K562 (cell line): Measurements from ENCODE around the gene ABITRAM. TPM values are rescaled to one million over a fixed set of nuclear protein-coding genes. Genes with fewer than 3 reads are reported as not detected.

Source experiments
- ATAC-seq: fragments of 200-7000 bp; cut with Tn5 transposase; 3 replicates; pipeline ENCODE4 v1.9.1; 2020; ENCODE audit warnings: moderate library complexity
- Bru-seq: library from RNA; stranded (reverse); fragments of 400-500 nt; gene quantifications from one replicate; lab custom pipeline; 2021; lab: Mats Ljungman, UMichigan
- BruChase-seq, 2 experiments: library from RNA; stranded (reverse); fragments of 400-500 nt; gene quantifications; one replicate each; lab custom pipeline; 2021; lab: Mats Ljungman, UMichigan
- BruUV-seq: library from RNA; stranded (reverse); fragments of 400-500 nt; replicated peaks from 2 replicates; lab custom pipeline; 2021; lab: Mats Ljungman, UMichigan
- CTCF ChIA-PET: fragments of 300-600 bp; formaldehyde crosslinking; extraction: SDS; loops from one replicate; lab custom pipeline; 2021; ENCODE audit warnings: low intra/inter-chr PET ratio; lab: Yijun Ruan, JAX
- POLR2A ChIA-PET: fragments of 300-600, 350-650 bp; sonication (Branson Sonifier 250); formaldehyde crosslinking; extraction: SDS; loops from one replicate; lab custom pipeline; 2021; ENCODE audit warnings: antibody characterized with exemption, inconsistent platforms; lab: Yijun Ruan, JAX
- DNase-seq, 4 experiments: peaks; one replicate each; pipeline versions ENCODE4 v3.0.0 to v3.0.0-alpha.2; 2011 to 2018; ENCODE audit warnings: low spot score in 3 of 4, mixed read lengths in 3 of 4; ENCODE audit errors: extremely low read depth in 1 of 4
- FAIRE-seq: peaks from 2 replicates; lab custom pipeline; 2011; peaks lifted over from hg19 to GRCh38; lab: Jason Lieb, UNC
- H2AFZ ChIP-seq: 2 replicates; pipeline ENCODE4 v1.6.0; 2011; ENCODE audit warnings: low read depth, low read length, control low read depth, inconsistent platforms
- H3K27ac ChIP-seq: fragments of 200-600 bp; 3 replicates; pipeline ENCODE4 v1.8.0; 2011; ENCODE audit warnings: low read depth, mild to moderate bottlenecking, control low read depth, inconsistent platforms, low read length, moderate library complexity, mixed read lengths; ENCODE audit errors: extremely low read depth
- H3K27me3 ChIP-seq, 2 experiments: fragments of 300-600 bp in 1 of 2; 2 replicates in 1 of 2; 3 replicates in 1 of 2; pipeline versions ENCODE4 v1.6.0 to v1.8.0; 2011; ENCODE audit warnings: inconsistent platforms in 2 of 2, low read length in 2 of 2, mild to moderate bottlenecking in 1 of 2, mixed read lengths in 1 of 2, moderate library complexity in 1 of 2; ENCODE audit not compliant: control insufficient read depth in 2 of 2, insufficient read depth in 2 of 2
- H3K36me3 ChIP-seq: fragments of 300-600 bp; 3 replicates; pipeline ENCODE4 v1.8.0; 2011; ENCODE audit warnings: mild to moderate bottlenecking, low read length, inconsistent platforms; ENCODE audit not compliant: control insufficient read depth, insufficient read depth
- H3K4me1 ChIP-seq, 2 experiments: fragments of 200-600 bp in 1 of 2; replicated peaks in 1 of 2; 2 replicates in 1 of 2; 3 replicates in 1 of 2; pipeline versions ENCODE4 v1.5.1 to v1.8.0; 2011; ENCODE audit warnings: inconsistent platforms in 2 of 2, low read length in 2 of 2, mild to moderate bottlenecking in 1 of 2, mixed read lengths in 1 of 2, moderate library complexity in 1 of 2; ENCODE audit not compliant: control insufficient read depth in 2 of 2, insufficient read depth in 2 of 2
- H3K4me2 ChIP-seq: 2 replicates; pipeline ENCODE4 v1.6.1; 2011; ENCODE audit warnings: low read length, control low read depth, inconsistent platforms, mixed read lengths; ENCODE audit not compliant: insufficient read depth
- H3K4me3 ChIP-seq: fragments of 200-600 bp; sonication (generic), shearing (Covaris generic); 2 replicates; pipeline ENCODE4 v1.5.1; 2016; ENCODE audit warnings: control low read depth, inconsistent platforms
- H3K79me2 ChIP-seq: fragments of 200-600 bp; 3 replicates; pipeline ENCODE4 v1.8.0; 2011; ENCODE audit warnings: low read length, inconsistent platforms; ENCODE audit not compliant: control insufficient read depth, insufficient read depth
- H3K9ac ChIP-seq, 2 experiments: 2 replicates each; pipeline versions ENCODE4 v1.6.0 to v1.6.1; 2011; ENCODE audit warnings: low read depth in 2 of 2, low read length in 2 of 2, control low read depth in 1 of 2, inconsistent platforms in 1 of 2, mild to moderate bottlenecking in 1 of 2, mixed read lengths in 1 of 2; ENCODE audit not compliant: insufficient read depth in 1 of 2
- H3K9me1 ChIP-seq: one replicate; pipeline ENCODE4 v1.6.0; 2011; ENCODE audit warnings: inconsistent platforms, mild to moderate bottlenecking, low read length, moderate library complexity; ENCODE audit not compliant: control insufficient read depth, insufficient read depth
- H3K9me3 ChIP-seq: replicated peaks from 2 replicates; pipeline ENCODE4 v1.5.1; 2011; ENCODE audit warnings: low read depth, low read length, inconsistent platforms; ENCODE audit not compliant: control insufficient read depth, insufficient read depth
- H4K20me1 ChIP-seq: replicated peaks from 2 replicates; pipeline ENCODE4 v1.6.1; 2011; ENCODE audit warnings: low read length, inconsistent platforms, mixed read lengths; ENCODE audit not compliant: control insufficient read depth, insufficient read depth
- BRF1 ChIP-seq: IDR thresholded peaks from 3 replicates; pipeline ENCODE4 v1.6.1; 2011; ENCODE audit warnings: borderline replicate concordance, mild to moderate bottlenecking; ENCODE audit not compliant: insufficient read length; ENCODE audit errors: extremely low read depth
- CHD4 ChIP-seq: fragments of 200-600 bp; sonication (generic); IDR thresholded peaks from 3 replicates; pipeline ENCODE4 v1.6.1; 2012; ENCODE audit warnings: low read depth, mild to moderate bottlenecking, mixed read lengths, low read length, inconsistent platforms; ENCODE audit not compliant: insufficient read depth, insufficient replicate concordance, poor library complexity, severe bottlenecking
- EGR1 ChIP-seq: fragments of 450-650 bp; conservative IDR thresholded peaks from 2 replicates; pipeline ENCODE4 v1.6.1; 2017; ENCODE audit warnings: mild to moderate bottlenecking
- LCOR ChIP-seq: sonication (generic); formaldehyde crosslinking; IDR thresholded peaks from 2 replicates; pipeline ENCODE4 v1.8.0; 2022; ENCODE audit warnings: mild to moderate bottlenecking, missing genetic modification reagents
- MBD2 ChIP-seq: sonication (generic); IDR thresholded peaks from 2 replicates; pipeline ENCODE4 v1.6.1; 2016; ENCODE audit warnings: low read depth, borderline replicate concordance
- NKRF ChIP-seq: fragments of 450-650 bp; IDR thresholded peaks from 2 replicates; pipeline ENCODE4 v1.6.1; 2016; ENCODE audit warnings: borderline replicate concordance
- NR2F6 ChIP-seq: fragments of 450-650 bp; formaldehyde crosslinking; IDR thresholded peaks from 2 replicates; pipeline ENCODE4 v1.4.0; 2020; ENCODE audit warnings: mild to moderate bottlenecking
- RFX5 ChIP-seq: IDR thresholded peaks from 2 replicates; pipeline ENCODE4 v1.6.1; 2011; ENCODE audit warnings: low read depth, mild to moderate bottlenecking, improper control_type of control experiment, low read length
- RUNX1 ChIP-seq: sonication (generic); IDR thresholded peaks from 2 replicates; pipeline ENCODE4 v1.6.1; 2016; ENCODE audit warnings: antibody characterized with exemption, low read depth
- SIN3B ChIP-seq: fragments of 450-650 bp; IDR thresholded peaks from 2 replicates; pipeline ENCODE4 v1.6.1; 2017; ENCODE audit warnings: low read depth, mild to moderate bottlenecking, moderate library complexity
- TARDBP ChIP-seq: fragments of 450-650 bp; IDR thresholded peaks from 2 replicates; pipeline ENCODE4 v1.6.1; 2016
- YY1 ChIP-seq, 3 experiments: IDR thresholded peaks; 2 replicates each; pipeline ENCODE4 v1.6.1; 2011; ENCODE audit warnings: low read length in 2 of 3, mild to moderate bottlenecking in 2 of 3, moderate library complexity in 2 of 3, borderline replicate concordance in 1 of 3, control low read depth in 1 of 3, low read depth in 1 of 3; ENCODE audit not compliant: insufficient read depth in 3 of 3, insufficient replicate concordance in 2 of 3, control insufficient read depth in 1 of 3, insufficient read length in 1 of 3; ENCODE audit errors: extremely low read depth in 1 of 3
- ZFP30 ChIP-seq: fragments of 250-450 bp; sonication (Bioruptor Pico); IDR thresholded peaks from 2 replicates; pipeline ENCODE4 v1.8.0; 2022; ENCODE audit warnings: moderate library complexity, mild to moderate bottlenecking, inconsistent platforms, borderline replicate concordance
- WGBS: fragments of 100-300 bp; shearing (Covaris generic); methylation state at CpG from one replicate; pipeline ENCODE4 v1.1.6; 2016; ENCODE audit warnings: low coverage, mixed read lengths; ENCODE audit not compliant: insufficient coverage; ENCODE audit errors: missing lambda C conversion rate; 5-methylcytosine and 5-hydroxymethylcytosine counted together
- in situ Hi-C: fragments of 300-500 bp; cut with MboI; formaldehyde crosslinking; loops from 4 replicates; pipeline ENCODE4 v1.15.0; 2018; ENCODE audit warnings: inconsistent platforms, mixed read lengths
- intact Hi-C: fragments of 100-400 bp; cut with micrococcal nuclease; formaldehyde crosslinking; loops from 2 replicates; pipeline ENCODE4 v1.14.2; 2022
- long read RNA-seq, 3 experiments: library from polyadenylated mRNA in 2 of 3; library from RNA in 1 of 3; unstranded in 2 of 3; stranded (forward) in 1 of 3; transcript quantifications; one replicate each; pipeline ENCODE4 v2.0.0, GENCODE V29; 2019 to 2022
- polyA minus RNA-seq, 3 experiments: library from RNA; depleted of rRNA, polyadenylated mRNA; stranded (reverse); fragments of >200 nt; gene quantifications; 2 replicates each; pipeline ENCODE4 v1.2.3, GENCODE V29; 2011
- polyA plus RNA-seq, 8 experiments: library from polyadenylated mRNA; depleted of rRNA in 4 of 8; stranded (reverse) in 5 of 8; unstranded in 3 of 8; fragments of >200 nt; fragmentation: Nextera tagmentation in 2 of 8; fragmentation: Illumina TruSeq in 1 of 8; extraction: Ambion mirVana in 2 of 8; extraction: Trizol in 1 of 8; gene quantifications; 2 replicates each; pipeline versions ENCODE4 v1.2.1 to v1.2.3, GENCODE V29; 2011 to 2014; ENCODE audit warnings: inconsistent platforms in 1 of 8, missing spikeins in 1 of 8
- total RNA-seq, 7 experiments: library from RNA; depleted of rRNA in 6 of 7; stranded (reverse); fragments of >200 nt in 6 of 7; fragmentation: Illumina TruSeq in 2 of 7; extraction: Trizol in 2 of 7; gene quantifications; 2 replicates each; pipeline versions ENCODE4 v1.2.1 to v1.2.3, GENCODE V29; 2011 to 2021; ENCODE audit warnings: low replicate concordance in 1 of 7

ABITRAM gene
- 15.3 and 26.6 TPM in 2 replicates for total RNA-seq (2011; cell fraction: chromatin; rRNA removed; ENCODE audit: low replicate concordance)
- total RNA-seq (2011; cell fraction: nucleolus; rRNA removed) = 9.3 and 11.4 TPM in 2 replicates
- 12.2 and 21.4 TPM in 2 replicates for total RNA-seq (2011; cell fraction: nucleoplasm; rRNA removed)
- 8.9 and 12.9 TPM in 2 replicates for total RNA-seq (2014; rRNA removed)
- 24.2 and 24.9 TPM in 2 replicates for total RNA-seq (2014; rRNA removed; fragmentation: Illumina TruSeq; extraction: Trizol)
- total RNA-seq (2015; rRNA removed; fragmentation: Illumina TruSeq; extraction: Trizol) = 26.4 and 28.9 TPM in 2 replicates
- 18.6 and 19.7 TPM in 2 replicates for total RNA-seq (2021)
- 44.7 and 46.9 TPM in 2 replicates for polyA plus RNA-seq (2011; rRNA removed)
- 13.3 and 22.9 TPM in 2 replicates for polyA plus RNA-seq (2011; cell fraction: cytosol; rRNA removed)
- 25.4 and 43.5 TPM in 2 replicates for polyA plus RNA-seq (2011; cell fraction: nucleus; rRNA removed)
- 23.3 and 27.1 TPM in 2 replicates for polyA plus RNA-seq (2012)
- polyA plus RNA-seq (2014; fragmentation: Illumina TruSeq; extraction: Trizol) = 37.7 and 47.6 TPM in 2 replicates
- polyA plus RNA-seq (2014; fragmentation: Nextera tagmentation; extraction: Ambion mirVana) = 10 to 100 TPM; 26.5 to 34.4 TPM
- polyA plus RNA-seq (2014; rRNA removed) = 27.2 and 28.4 TPM in 2 replicates
- 20.4 and 22.9 TPM in 2 replicates for polyA minus RNA-seq (2011; rRNA and poly(A)+ RNA removed)
- 5.2 and 8.6 TPM in 2 replicates for polyA minus RNA-seq (2011; cell fraction: cytosol; rRNA and poly(A)+ RNA removed)
- polyA minus RNA-seq (2011; cell fraction: nucleus; rRNA and poly(A)+ RNA removed) = 6.7 and 15.1 TPM in 2 replicates
- Bru-seq, nascent RNA = percentile 61 among the genes with signal in this experiment
- BruChase-seq, experiment 1, labeled RNA remaining after a 2-hour chase = percentile 64 among the genes with signal in this experiment
- BruChase-seq, experiment 2, labeled RNA remaining after a 6-hour chase = percentile 72 among the genes with signal in this experiment
- long read RNA-seq, experiment 1, transcript FAM206A-201 (6 exons, 2,134 nt) = major isoform, 69 of 91 reads
- long read RNA-seq, experiment 1, partial matches to known transcripts = 10 of 91 reads
- long read RNA-seq, experiment 1, other reads (novel, unspliced or antisense) = 11 of 91 reads
- long read RNA-seq, experiment 2, transcript FAM206A-201 (6 exons, 2,134 nt) = major isoform, 11 of 22 reads
- long read RNA-seq, experiment 2, partial matches to known transcripts = 8 of 22 reads
- long read RNA-seq, experiment 2, other reads (novel, unspliced or antisense) = 2 of 22 reads
- long read RNA-seq, experiment 3, transcript FAM206A-201 (6 exons, 2,134 nt) = major isoform, 26 of 30 reads
- long read RNA-seq, experiment 3, partial matches to known transcripts = 0 of 30 reads
- long read RNA-seq, experiment 3, other reads (novel, unspliced or antisense) = 3 of 30 reads

- CTCF ChIA-PET = no interaction called here
- 0% methylated on average over 27 of the region's 47 CpGs for WGBS
- peak; percentile 9; the same call in 1 of the 2 replicates for TF ChIP-seq LCOR (CRISPR knock-in tag)
- no peak for TF ChIP-seq RFX5
- no peak for TF ChIP-seq CHD4
- TF ChIP-seq RUNX1 = 0 out of 2 replicates have a peak, but pooled peaks have one; percentile 28
- no peak; the same call in 1 of the 2 replicates for TF ChIP-seq TARDBP
- TF ChIP-seq NR2F6 = peak; percentile 53; the same call in 1 of the 2 replicates
- peak; percentile 96 for TF ChIP-seq NKRF
- 0 out of 2 replicates have a peak, but pooled peaks have one; percentile 38 for TF ChIP-seq SIN3B
- peak; percentile 2; the same call in 1 of the 2 replicates for TF ChIP-seq MBD2
- TF ChIP-seq ZFP30 = no peak
- peak; percentile 88 for TF ChIP-seq EGR1
- TF ChIP-seq BRF1 = no peak
- peak in 2 of 3 experiments; percentile 38 to 55 for TF ChIP-seq YY1 (IDR thresholded peaks at IDR 0.05; ENCODE audit: borderline replicate concordance in 1 of 3, control insufficient read depth in 1 of 3, extremely low read depth in 1 of 3, insufficient read depth in 3 of 3, insufficient read length in 1 of 3, insufficient replicate concordance in 2 of 3, low read depth in 1 of 3, low read length in 2 of 3)
Measured at GRCh38 chr9:108934323-108934893, at the start of gene ABITRAM. ABITRAM (plus strand) TSS chr9:108934400; CDS start chr9:108934487, 87 bp downstream.

More at GRCh38 chr9:108934323-108934893, at the start of gene ABITRAM:
- Histone ChIP-seq H3K9me1 (no peaks in the 10 kb centered on the region), H3K79me2 (peaks cover 47% of the 10 kb centered on the region), H3K4me3 (peak within 1 kb of the TSS; percentile 86), H2AFZ (peak within 1 kb of the TSS; percentile 97), H3K9ac (peak within 1 kb of the TSS; percentile 83 to 94), H3K36me3 (peaks cover 47% of the 10 kb centered on the region), H4K20me1 (no peaks in the 10 kb centered on the region), H3K4me2 (peak within 1 kb of the TSS; percentile 99), H3K27ac (peak within 1 kb of the TSS; percentile 79), H3K27me3 (no peaks in the 10 kb centered on the region), H3K4me1 (peaks cover 0 to 12% of the 10 kb centered on the region in 2 experiments; a peak in 4 of 5 replicates), H3K9me3 (no peaks in the 10 kb centered on the region)
- DNase-seq = peak; percentile 89 to 96 (median 95)
- no peak for FAIRE-seq
- ATAC-seq = peak; percentile 88
- BruUV-seq = TSS peak; percentile 54
- in situ Hi-C loops = no loop called here
- POLR2A ChIA-PET = interaction anchor here (0.5 kb wide), 2 partner anchors 19 to 43 kb away, joined by 3 read pairs; no protein-coding TSS in a partner anchor
- intact Hi-C loops = loop anchor here (5.0 kb wide), 2 partner anchors 78 to 263 kb away; partner anchors contain the start of gene CTNNAL1
